Lower leg skin (tissue), 4 donors: ENCODE measurements around the gene CUZD1. TPM values are rescaled to one million over a fixed set of nuclear protein-coding genes. Genes with fewer than 3 reads are reported as not detected.

ENCODE experiments used
- DNase-seq, 2 donors: peaks; one replicate each; pipeline ENCODE4 v3.0.0-alpha.2; 2019; ENCODE audit warnings: low spot score in 2 of 2
- H3K4me3 ChIP-seq: fragments of 200-600 bp; sonication (generic); 2 replicates; pipeline ENCODE4 v1.5.1; 2017; ENCODE audit warnings: mild to moderate bottlenecking, low read depth; ENCODE audit not compliant: poor library complexity, severe bottlenecking
- CTCF ChIP-seq, 3 donors: fragments of 450-650 bp; IDR thresholded peaks; one replicate each; pipeline ENCODE4 v1.5.1; 2016; ENCODE audit warnings: antibody characterized with exemption in 3 of 3, mild to moderate bottlenecking in 3 of 3, moderate library complexity in 2 of 3
- POLR2A ChIP-seq, 2 donors: fragments of 450-650 bp; IDR thresholded peaks; one replicate each; pipeline ENCODE4 v1.6.1; 2016 to 2017; ENCODE audit warnings: antibody characterized with exemption in 2 of 2, mild to moderate bottlenecking in 1 of 2, moderate library complexity in 1 of 2
- WGBS, 2 donors: methylation state at CpG; one replicate each; pipeline ENCODE4 v1.1.5; 2018; 5-methylcytosine and 5-hydroxymethylcytosine counted together
- intact Hi-C: fragments of 100-400 bp; cut with DNase I; formaldehyde crosslinking; loops from one replicate; pipeline ENCODE4 v1.15.0; 2023; ENCODE audit warnings: low total_unique reads
- total RNA-seq, 4 donors: library from RNA; depleted of rRNA; stranded (reverse); fragments of >200 nt; gene quantifications; one replicate each; pipeline ENCODE4 v1.1.0, GENCODE V29; 2016

Gene CUZD1
- total RNA-seq, 4 donors from 2014 or later, result 0.13 to 0.88 (median 0.54) TPM

- no peak for TF ChIP-seq POLR2A (IDR thresholded peaks at IDR 0.05)
- no peak for TF ChIP-seq CTCF (IDR thresholded peaks at IDR 0.05)
- intact Hi-C loops, result no loop called here
- H3K4me3 ChIP-seq, result no peak overlapping the region
- no peak for DNase-seq
- WGBS, 2 donors, result 81 to 90% methylated on average over 1 of the region's 1 CpG
Measured at GRCh38 chr10:122856902-122857301, 11.2 kb upstream of the CUZD1 start.

GRCh38 chr10:122855745-122856144, 10.1 kb upstream of the CUZD1 start:
- TF ChIP-seq CTCF (IDR thresholded peaks at IDR 0.05) (no peak), POLR2A (IDR thresholded peaks at IDR 0.05) (no peak)
- intact Hi-C loops, result no loop called here
- H3K4me3 ChIP-seq, result no peak overlapping the region
- no peak for DNase-seq
- 87 to 89% methylated on average over 3 of the region's 3 CpGs for WGBS, 2 donors

GRCh38 chr10:122854648-122855047, 9.0 kb upstream of the CUZD1 start:
- WGBS, 2 donors, result 86 to 91% methylated on average over 5 of the region's 5 CpGs
- intact Hi-C loops, result no loop called here
- H3K4me3 ChIP-seq, result no peak overlapping the region
- DNase-seq, result no peak
- no peak for TF ChIP-seq CTCF (IDR thresholded peaks at IDR 0.05)
- TF ChIP-seq POLR2A (IDR thresholded peaks at IDR 0.05), result no peak

- no peak for DNase-seq
- intact Hi-C loops, result no loop called here
- TF ChIP-seq CTCF (IDR thresholded peaks at IDR 0.05) (no peak), POLR2A (IDR thresholded peaks at IDR 0.05) (no peak)
- 84 to 93% methylated on average over 1 of the region's 1 CpG for WGBS, 2 donors
- no peak overlapping the region for H3K4me3 ChIP-seq
Measured at GRCh38 chr10:122853665-122854313, 8.1 kb upstream of the CUZD1 start.

- DNase-seq, result no peak
- no peak for TF ChIP-seq POLR2A (IDR thresholded peaks at IDR 0.05)
- TF ChIP-seq CTCF (IDR thresholded peaks at IDR 0.05), result no peak
- intact Hi-C loops, result no loop called here
- WGBS, 2 donors, result 84 to 93% methylated on average over 2 of the region's 2 CpGs
- no peak overlapping the region for H3K4me3 ChIP-seq
Measured at GRCh38 chr10:122852261-122852660, 6.6 kb upstream of the CUZD1 start.
